GM21737 (cell line): ENCODE data around the gene KIF1A.

Source experiments
- ATAC-seq: cut with Tn5 transposase; IDR thresholded peaks from one replicate; pipeline ENCODE4 v1.9.1; 2021; ENCODE audit warnings: mild to moderate bottlenecking, moderate library complexity; ENCODE audit not compliant: unreplicated experiment

The KIF1A gene

DNA sequence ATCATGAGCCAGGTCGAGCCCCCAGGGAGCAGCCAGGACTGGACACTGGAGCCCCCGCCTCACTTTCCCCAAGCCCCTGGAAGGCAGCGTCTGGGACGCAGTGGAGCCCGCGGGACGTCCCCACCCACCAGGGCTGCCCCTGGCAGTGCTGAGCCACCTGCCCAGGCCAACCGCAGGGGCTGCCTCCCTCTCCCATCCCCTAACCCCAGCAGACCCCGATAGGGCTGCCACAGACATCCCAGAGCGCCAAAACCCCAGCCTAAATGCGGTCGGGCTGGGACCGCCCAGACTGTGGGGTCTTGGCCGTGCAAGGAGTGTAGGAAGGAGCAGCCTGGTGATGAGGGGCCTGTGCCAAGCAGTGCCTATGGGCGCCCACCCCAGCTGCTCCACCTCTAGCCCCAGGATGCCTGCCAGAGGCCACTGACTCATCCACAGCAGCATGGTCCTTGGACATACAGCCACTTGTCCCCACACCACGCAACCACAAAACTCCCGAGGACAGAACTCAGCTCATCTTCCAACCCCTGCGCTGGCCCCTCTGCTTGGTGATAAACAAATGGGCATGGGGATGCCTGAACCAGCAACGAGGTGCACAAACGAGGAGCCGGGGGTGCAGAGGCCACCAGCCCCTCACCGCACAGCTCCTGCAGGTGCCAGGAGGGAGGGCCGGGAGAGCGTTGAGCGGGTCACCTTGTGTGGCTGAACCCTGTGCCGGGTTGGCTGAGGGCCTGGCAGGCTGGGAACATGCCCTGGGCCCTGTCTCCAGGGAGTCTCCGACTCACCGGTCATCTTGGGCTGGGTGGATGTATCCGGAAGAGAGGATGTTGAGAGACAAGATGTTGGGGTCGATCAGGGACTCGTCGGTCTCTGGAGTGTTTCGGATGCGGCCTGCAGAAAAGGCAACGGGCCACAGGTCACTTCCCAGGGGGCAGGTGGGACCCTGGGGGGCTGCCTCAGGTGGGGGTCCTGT is 83.5 kb downstream of the KIF1A start:
- no peak for ATAC-seq

DNA sequence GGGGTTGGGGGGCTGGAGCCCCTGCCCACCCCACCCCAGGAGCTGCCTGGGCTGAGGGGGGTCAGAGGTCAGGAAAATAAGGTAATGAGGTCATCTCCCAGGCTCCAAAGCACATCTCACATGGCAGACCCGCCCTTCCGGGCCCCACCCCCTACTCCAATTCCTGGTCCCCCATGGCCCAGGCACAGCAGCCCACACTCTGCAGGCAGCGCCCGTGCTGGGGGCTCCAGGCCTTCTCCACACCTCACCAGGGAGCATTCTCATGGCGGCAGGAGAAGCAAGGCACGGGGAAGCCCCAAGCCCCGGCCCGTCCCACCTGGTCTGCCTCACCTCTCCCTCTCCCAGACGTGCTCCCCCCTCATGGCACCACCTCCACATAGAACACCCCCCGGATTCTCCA is 84.5 kb downstream of the KIF1A start:
- ATAC-seq = no peak

DNA sequence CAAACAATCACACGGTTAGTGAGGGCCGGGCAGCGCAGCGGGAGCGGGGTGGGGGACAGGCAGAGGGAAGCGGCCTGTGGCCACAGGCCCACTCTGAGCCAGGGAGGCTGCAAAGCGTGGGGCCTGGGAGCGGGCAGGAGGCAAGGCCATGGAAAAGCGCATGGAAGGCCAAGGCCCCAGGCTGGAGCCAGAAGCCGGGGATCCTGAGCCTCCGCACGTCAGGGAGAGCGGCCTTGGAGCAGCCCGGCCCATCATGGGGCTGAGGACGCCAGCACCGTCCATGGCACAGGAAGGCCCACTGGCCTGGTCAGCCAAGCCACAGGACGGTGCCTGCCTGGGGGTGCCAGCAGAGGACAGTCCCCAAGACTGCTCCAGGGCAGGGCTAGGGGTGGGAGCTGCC is 85.3 kb downstream of the KIF1A start:
- ATAC-seq = no peak

DNA sequence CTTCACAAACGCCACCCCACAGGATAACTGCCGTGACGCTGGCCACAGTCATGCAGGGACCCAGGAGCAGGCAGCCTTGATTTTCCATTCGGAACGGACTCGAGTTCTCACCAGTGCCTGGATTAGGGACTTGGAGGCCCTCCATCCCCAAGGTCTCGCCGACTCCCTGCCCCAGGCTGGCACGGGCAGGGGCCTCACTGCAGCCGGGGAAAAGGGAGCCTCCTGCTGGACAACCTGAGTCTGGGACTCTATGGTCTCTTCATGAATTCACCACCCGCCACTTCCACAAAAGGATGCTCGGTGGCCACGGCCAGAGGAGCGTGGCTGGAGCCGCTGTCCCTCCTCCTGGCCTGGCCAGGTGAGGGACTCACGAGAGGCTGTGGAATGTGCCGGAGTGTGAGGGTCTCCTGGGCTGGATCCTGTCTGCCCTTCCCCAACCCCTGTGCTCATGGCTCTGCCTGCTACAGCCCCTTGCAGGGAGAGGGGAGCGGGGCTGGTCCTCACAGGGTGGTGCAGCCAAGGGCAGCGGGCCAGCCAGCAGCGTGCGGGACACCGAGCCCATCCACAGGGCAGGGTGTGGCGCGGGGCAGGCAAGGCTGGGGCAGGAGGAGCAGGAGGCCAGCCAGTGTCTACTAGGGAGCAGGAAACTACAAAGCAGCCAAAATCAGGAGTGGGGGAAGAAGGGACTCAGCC is 86.1 kb downstream of the KIF1A start:
- no peak for ATAC-seq

DNA sequence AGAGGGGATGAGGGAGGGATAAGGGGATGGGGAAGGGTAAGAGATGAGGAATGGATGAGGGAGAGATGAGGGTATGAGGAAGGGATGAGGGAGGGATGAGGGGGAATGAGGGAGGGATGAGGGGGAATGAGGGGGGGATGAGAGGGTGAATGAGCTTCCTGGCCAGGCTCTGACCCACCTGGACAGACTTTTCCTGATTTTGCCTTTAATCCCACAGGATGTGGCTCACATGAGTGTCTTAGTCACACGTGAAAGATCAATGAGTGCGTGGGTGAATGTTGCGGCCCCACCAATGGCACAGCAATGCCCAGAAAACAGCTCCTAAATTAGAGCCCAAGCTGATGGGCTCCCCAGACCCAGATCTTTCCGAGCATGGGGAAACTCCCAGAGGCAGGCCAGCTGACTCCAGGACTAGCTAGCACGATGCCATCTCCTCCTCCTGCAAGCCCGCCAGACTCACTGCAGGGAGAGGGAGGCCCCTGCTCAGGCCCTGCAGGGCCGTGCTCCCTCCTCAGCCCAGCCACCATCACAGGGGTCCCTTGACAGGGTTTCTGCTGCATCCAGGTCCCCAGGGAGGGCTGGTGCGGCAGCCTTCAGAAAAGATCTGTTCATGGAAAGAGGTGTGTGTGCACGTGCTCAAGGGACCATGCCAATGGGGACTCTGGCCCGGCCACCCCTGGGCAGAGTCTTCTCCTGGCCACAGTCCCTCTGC is 87.0 kb downstream of the KIF1A start:
- no peak for ATAC-seq

DNA sequence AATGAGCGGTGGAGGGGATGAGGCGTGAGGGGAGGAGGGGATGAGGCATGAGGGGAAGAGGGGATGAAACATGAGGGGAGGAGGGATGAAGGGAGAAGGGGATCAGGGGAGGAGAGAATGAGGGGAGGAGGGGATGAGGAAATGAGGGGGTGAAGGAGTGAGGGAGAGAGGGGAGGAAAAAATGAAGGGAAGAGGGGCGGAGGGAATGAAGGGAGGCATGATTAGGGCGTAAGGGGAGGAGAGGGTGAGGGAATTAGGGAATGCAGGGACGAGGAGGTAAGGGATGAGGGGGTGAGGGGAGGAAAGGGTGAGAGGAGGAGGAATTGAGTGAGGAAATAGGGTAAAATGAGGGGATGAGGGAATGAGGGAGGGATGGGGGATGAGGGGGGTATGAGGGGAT is 87.8 kb downstream of the KIF1A start:
- ATAC-seq = no peak

DNA sequence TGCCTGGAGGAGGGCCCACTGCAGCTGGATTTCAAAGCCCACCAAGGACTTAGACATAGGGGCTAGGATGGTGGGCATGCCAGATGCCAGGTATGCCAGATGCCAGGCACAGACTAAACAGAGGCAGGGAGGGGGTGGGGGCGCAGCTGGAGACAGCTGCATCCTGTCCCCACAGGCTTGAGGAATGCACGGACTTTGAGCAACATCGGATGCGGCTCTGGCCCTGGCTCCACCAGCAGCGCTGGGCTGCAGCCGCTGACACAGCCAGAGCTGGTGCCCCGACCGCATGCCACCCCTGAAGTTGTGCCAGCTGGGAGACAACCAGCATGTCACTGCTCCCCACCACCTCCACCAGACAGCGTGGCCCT is 88.9 kb downstream of the KIF1A start:
- no peak for ATAC-seq

DNA sequence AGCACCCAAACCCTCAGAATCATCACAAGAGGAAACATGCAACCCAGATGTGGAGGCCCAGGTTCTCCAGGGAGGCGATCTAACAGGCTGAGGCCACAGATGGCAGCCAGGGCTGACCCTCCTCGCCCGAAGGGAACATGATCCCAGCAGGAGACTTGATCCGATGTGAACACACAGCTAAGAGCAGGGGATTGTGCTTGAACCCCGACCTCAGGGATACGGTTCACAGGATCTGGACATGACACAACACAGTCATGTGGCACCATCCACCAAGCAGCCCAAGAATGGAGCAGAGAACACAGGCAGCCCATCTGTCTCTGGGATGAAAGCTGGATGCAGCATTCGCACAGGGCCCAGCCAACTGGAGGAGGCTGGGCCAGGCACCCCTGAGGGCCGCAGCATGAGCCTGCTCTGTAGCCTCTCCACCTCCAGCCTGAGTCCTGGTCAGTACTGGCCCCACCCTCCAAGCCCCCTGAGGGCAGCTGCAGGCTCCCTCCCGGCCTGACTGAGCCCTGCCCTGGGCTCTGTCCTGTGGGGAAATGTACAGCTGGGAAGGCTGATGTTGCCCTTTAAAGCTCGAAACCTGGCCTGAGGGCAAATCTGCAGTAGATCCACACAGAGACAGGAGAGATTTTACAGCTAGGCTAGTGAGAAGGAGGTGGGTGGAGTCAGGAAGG is 89.4 kb downstream of the KIF1A start:
- no peak for ATAC-seq

DNA sequence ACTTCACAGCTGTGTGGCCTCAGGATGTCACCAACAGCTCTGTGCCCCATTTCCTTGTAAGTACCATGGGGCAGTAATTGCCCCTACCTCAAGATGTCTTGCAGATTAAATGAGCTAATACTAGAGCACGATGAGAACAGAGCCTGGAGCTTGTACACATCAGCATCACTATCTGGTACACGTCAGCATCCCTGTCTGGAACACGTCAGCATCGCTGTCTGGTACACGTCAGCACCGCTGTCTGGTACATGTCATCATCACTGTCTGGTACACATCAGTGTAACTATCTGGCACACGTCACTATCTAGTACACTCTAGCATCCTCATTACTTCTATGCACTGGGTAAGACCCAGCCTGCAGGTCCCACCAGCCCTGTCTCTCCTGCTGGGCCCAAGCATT is 91.2 kb downstream of the KIF1A start:
- ATAC-seq = no peak

DNA sequence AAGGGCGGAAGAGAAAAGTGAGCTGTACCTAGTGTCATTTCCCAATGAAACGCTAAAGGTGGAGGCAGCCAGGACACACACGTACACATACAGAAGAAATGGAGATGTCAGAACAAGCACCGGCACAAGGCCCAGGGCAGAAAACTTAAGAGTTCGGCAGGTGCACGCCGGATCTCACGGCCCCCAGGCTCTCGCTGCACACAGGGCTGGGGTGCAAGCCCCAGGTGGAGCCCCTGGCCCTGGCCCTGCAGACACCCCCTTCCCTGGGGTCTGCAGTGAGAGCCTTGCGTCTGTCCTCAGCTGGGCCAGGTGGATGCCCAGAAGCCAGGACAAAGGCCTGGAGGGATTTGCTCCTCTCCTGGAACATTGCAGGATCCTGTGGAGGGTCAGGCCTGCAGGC is 91.7 kb downstream of the KIF1A start:
- ATAC-seq = no peak

DNA sequence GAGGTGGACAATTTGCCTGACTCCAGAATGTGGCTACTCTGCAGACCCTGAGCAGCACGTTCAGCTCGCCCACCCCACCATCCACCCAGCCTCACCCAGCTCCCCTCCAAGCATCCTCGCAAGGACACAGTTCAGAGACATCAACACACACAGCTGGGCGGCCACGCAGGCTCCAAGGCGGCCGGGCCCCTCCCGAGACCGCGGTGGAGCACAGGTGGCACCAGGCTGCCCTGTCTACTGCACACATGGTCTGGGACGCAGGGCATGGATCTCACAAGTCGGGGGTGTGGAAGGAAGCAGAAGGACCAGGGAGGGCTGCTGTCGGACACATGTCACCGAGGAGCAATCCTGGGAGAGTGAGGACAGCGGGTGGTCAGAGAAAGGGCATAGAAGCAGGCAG is 92.1 kb downstream of the KIF1A start:
- no peak for ATAC-seq

DNA sequence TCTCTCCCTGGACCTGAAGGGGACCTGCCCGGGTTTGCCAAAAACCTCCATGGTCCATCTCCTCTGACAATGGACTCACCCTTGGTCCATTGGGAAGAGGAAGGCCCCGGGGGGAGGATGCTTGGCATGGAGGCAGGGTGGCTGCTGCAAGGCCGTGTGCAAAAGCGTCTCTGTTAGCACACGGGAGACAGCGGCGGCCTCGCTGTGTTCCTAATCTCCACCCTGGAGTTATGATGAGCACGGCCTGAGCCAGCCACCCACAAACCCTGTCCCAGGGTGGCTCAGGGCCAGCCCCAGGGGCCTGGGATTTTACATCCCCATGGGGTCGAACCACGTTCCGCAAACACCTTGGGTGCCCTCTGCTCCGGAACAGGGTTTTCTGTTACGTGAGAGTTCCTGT is 92.6 kb downstream of the KIF1A start:
- no peak for ATAC-seq

DNA sequence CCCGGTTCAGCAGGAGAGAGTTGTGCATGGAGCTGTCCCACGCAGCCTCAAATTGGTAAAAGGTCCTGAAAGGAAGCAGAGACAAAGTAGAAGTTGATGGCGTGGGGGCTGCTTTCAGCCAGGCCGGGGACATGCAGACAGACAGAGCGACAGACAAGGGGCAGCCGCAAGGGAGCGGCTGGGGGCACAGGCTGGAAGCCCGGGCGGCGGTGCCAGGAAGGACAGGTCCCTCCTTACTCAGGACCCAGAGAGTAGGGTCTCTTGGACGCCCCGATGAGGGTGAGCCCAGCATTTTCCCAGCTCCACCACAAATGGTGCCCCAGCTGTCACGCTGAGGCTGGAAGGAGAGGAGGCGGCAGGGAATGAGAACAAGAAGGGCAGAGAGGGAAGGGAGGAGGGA is 93.1 kb downstream of the KIF1A start:
- ATAC-seq = no peak

DNA sequence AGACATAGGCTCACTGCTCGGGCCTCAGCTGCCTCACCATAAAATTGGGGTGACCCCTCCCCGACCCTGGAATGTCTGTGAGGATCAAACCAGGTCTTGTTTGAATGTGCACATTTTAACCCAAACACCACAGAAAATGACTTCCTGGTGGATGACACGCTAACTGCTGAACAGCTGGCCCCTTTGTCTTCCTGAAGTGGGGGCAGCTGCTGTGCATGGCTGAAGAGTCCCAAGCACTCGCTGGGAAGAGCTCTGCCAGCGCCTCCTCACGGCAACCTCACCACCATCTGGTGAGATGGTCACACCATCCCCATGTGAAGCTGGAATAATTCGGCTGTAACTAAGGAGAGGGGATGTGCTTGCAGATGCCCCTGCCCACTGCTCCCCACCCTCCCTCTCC is 94.3 kb downstream of the KIF1A start:
- ATAC-seq = no peak

DNA sequence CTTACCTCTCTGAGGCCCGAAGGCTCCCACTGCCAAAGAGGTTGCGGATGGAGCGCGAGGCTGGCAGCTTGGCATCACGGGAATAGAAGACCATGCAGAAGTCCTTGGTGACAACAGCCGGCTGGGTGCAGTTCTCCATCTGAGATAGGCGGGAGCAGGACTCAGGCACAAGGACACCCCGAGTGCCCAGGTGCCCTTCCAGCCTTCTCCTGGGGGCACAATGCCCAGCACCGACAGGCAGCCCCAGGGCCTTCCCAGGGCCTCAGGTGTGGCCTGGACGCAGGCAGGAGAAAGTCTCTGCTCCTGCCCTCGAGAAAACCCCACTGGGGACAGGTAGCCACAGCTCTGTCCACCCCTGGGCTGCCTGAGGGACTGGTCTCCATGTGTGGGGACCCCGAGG is 94.8 kb downstream of the KIF1A start:
- ATAC-seq = no peak

DNA sequence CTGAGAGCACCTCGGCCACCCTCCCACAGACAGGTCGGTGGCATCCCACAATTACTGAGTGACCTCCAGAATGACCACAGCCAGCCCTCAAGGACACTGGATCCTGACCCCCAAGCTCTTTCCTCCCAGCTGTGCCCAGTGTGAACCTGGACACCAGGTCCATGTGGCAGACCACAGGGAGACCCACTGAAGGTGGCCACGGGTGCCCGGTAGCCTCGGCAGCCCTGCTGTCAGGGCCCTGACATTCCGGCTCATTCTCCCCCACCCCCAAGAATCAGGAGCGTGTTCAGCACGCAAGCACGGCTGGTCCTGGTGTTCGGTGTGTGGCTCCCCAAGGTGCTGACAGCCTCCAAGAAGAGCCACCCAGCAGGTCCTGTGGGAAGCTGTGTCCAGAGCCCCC is 95.6 kb downstream of the KIF1A start:
- no peak for ATAC-seq

DNA sequence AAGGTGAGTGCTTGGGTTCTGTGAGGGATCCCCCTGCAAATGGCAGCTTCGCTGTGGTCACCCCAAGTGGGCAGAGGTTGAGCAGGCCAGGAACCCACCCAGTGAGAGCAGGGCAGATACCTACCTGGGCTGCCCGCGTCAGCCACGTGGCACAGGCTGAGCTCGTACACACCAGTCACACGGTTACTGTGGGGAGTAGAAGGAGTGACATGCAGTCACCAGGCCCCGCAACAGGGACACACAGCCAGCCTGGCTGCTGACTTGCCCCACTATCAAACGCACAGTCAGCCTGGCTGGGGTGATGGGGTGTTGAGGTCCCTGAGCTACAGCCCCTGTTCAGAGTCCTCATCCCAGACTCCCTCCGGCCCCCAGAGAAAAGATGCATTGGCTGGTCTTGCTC is 96.2 kb downstream of the KIF1A start:
- ATAC-seq = no peak

DNA sequence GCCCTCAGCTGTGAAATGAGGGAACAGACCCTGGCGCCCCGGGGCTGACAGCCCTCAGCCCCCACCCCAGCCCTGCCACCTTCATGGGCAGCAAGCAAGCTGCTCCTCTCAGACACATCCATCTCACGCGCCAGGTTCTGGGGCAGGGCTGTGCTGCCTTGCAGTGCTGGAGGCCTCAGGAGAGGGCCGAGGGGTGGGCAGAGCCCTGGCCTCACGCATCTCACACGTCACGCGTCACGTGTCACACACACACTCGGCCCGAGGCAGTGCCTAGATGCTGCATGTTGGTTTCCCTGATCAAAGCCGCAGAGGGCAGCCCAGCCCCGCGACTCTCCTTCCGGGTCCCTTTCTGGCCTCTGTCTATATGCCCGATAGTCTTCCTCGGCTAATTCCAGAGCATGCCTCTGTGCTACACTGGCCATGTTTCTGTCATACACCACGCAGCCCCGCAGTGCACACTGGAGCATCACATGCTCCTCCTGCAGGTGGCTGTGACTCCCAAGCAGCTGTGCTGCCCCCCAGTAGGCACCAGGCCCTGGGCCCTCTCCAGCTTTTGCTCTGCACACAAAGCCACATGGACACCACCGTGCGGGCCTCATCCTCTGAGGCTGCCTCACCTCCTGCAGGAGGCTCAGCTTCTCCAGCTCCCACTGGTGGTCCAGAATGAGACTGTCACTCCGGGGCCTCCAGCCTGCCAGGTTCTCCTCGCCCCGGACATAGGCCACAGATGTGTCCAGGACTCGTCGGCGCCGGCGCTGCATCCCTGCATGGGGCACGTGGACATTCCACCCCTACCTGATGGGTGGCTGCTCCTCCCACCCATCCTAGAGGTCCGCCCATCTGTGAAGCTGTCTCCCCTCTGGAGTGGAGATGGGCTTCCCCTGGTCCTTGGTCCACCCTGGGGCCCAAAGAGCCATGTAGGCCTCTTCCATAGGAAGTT is 97.0 kb downstream of the KIF1A start:
- ATAC-seq = no peak

DNA sequence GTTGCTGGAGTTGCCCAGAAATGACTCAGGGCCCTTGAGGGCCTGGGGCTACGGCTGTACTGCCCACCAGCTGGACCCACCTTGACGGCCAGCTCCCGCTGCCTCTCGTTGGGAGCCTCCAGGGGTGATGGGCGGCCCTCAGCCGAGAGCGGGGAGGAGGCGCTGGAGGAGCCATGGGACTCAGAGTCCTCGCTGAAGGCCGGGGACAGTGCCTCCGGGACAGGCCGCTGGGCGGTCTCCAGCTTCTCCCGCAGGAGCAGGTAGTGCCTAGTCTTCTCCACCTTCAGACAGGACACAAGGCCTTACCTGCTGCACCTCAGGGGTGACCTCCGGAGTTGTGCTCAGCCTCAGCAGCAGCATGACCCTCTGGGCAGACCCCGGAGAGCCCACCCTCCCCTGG is 97.6 kb downstream of the KIF1A start:
- no peak for ATAC-seq

DNA sequence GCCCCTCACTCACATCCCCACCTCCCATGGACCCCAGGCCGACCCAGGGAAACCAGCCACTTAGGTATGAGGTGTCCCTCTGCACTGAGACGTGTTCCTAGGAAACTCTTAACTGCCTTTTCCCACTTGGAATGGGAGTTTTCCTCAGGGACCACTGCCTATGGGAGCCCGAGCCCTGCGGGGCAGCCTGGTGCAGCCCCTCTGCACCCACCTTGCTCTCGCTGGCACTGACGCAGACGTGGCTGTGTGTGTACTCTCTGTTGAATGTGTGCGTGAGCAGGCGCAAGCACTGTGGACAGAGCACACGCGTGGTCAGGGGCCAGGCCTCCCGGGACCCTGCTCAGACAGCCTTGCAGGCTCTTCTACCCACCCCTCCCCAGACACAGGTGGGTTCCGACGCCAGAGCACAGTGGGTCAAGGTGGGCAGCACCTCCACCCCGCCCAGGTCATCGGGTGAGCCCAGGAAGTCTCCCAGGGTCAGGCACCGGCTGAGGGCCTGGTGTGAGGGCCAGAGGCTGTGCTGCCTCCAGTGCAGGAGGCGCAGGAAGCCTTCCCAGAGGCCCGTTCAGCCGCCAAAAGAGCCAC is 98.3 kb downstream of the KIF1A start:
- no peak for ATAC-seq
